Liver (tissue), 9 donors: ENCODE measurements around the gene ZNF836. TPM values are rescaled to one million over a fixed set of nuclear protein-coding genes. Genes with fewer than 3 reads are reported as not detected.
A peak's percentile ranks its signal among the peaks of the same experiment; 100 is the strongest.

Experiments
- DNase-seq: peaks from one replicate; pipeline ENCODE4 v3.0.0-alpha.2; 2017; ENCODE audit warnings: low spot score
- H3K27ac ChIP-seq, 2 donors: one replicate each; pipeline ENCODE4 v1.7.0; 2013; ENCODE audit warnings: inconsistent platforms in 2 of 2, low read length in 2 of 2, control low read depth in 1 of 2, low read depth in 1 of 2, mild to moderate bottlenecking in 1 of 2
- H3K27me3 ChIP-seq, 4 donors: one replicate each; pipeline versions ENCODE4 v1.6.1 to v1.7.0; 2013; ENCODE audit warnings: low read length in 3 of 4, inconsistent platforms in 1 of 4, mild to moderate bottlenecking in 1 of 4, moderate library complexity in 1 of 4; ENCODE audit not compliant: control insufficient read depth in 4 of 4, insufficient read depth in 4 of 4
- H3K36me3 ChIP-seq, 4 donors: one replicate each; pipeline versions ENCODE4 v1.6.1 to v1.7.0; 2013; ENCODE audit warnings: low read length in 3 of 4, mild to moderate bottlenecking in 3 of 4, low read depth in 1 of 4, moderate library complexity in 1 of 4; ENCODE audit not compliant: control insufficient read depth in 4 of 4, insufficient read depth in 3 of 4
- H3K4me1 ChIP-seq, 4 donors: one replicate each; pipeline versions ENCODE4 v1.6.1 to v1.7.0; 2013; ENCODE audit warnings: low read length in 3 of 4, mild to moderate bottlenecking in 3 of 4, moderate library complexity in 1 of 4; ENCODE audit not compliant: control insufficient read depth in 4 of 4, insufficient read depth in 4 of 4
- H3K4me3 ChIP-seq, 3 donors: one replicate each; pipeline versions ENCODE4 v1.6.1 to v1.7.0; 2013; ENCODE audit warnings: low read length in 3 of 3, control low read depth in 1 of 3, low read depth in 1 of 3, mild to moderate bottlenecking in 1 of 3
- H3K9ac ChIP-seq, 2 donors: one replicate each; pipeline ENCODE4 v1.7.0; 2013; ENCODE audit warnings: low read length in 2 of 2, mild to moderate bottlenecking in 2 of 2, moderate library complexity in 2 of 2, control low read depth in 1 of 2, low read depth in 1 of 2
- H3K9me3 ChIP-seq, 4 donors: one replicate each; pipeline versions ENCODE4 v1.6.1 to v1.7.0; 2013; ENCODE audit warnings: low read length in 3 of 4; ENCODE audit not compliant: control insufficient read depth in 4 of 4
- EGR1 ChIP-seq, 2 donors: IDR thresholded peaks; 2 replicates each; pipeline ENCODE4 v1.6.1; 2016 to 2018; ENCODE audit warnings: antibody characterized with exemption in 2 of 2, low read depth in 2 of 2
- FOXA1 ChIP-seq: IDR thresholded peaks from 2 replicates; pipeline ENCODE4 v1.6.1; 2016; ENCODE audit warnings: antibody characterized with exemption
- FOXA2 ChIP-seq: IDR thresholded peaks from 2 replicates; pipeline ENCODE4 v1.6.1; 2016; ENCODE audit warnings: antibody characterized with exemption
- GABPA ChIP-seq, 2 donors: IDR thresholded peaks in 1 of 2; conservative IDR thresholded peaks in 1 of 2; 2 replicates each; pipeline ENCODE4 v1.6.1; 2016; ENCODE audit warnings: antibody characterized with exemption in 2 of 2, mild to moderate bottlenecking in 1 of 2, moderate library complexity in 1 of 2
- HNF4A ChIP-seq, 2 donors: conservative IDR thresholded peaks; 2 replicates each; pipeline ENCODE4 v1.6.1; 2016; ENCODE audit warnings: antibody characterized with exemption in 2 of 2, mild to moderate bottlenecking in 2 of 2
- HNF4G ChIP-seq: IDR thresholded peaks from 2 replicates; pipeline ENCODE4 v1.6.1; 2016; ENCODE audit warnings: antibody characterized with exemption
- JUND ChIP-seq, 2 donors: IDR thresholded peaks; 2 replicates each; pipeline ENCODE4 v1.6.1; 2016; ENCODE audit warnings: antibody characterized with exemption in 2 of 2
- NR2F2 ChIP-seq: IDR thresholded peaks from 2 replicates; pipeline ENCODE4 v1.6.1; 2016; ENCODE audit warnings: antibody characterized with exemption
- RAD21 ChIP-seq, 2 donors: IDR thresholded peaks; 2 replicates each; pipeline ENCODE4 v1.6.1; 2016; ENCODE audit warnings: antibody characterized with exemption in 2 of 2, mild to moderate bottlenecking in 2 of 2
- RXRA ChIP-seq, 2 donors: IDR thresholded peaks; 2 replicates each; pipeline ENCODE4 v1.6.1; 2017 to 2018; ENCODE audit warnings: antibody characterized with exemption in 2 of 2, mild to moderate bottlenecking in 1 of 2
- SP1 ChIP-seq: IDR thresholded peaks from 2 replicates; pipeline ENCODE4 v1.6.1; 2018; ENCODE audit warnings: antibody characterized with exemption, mild to moderate bottlenecking
- TAF1 ChIP-seq: conservative IDR thresholded peaks from 2 replicates; pipeline ENCODE4 v1.6.1; 2016; ENCODE audit warnings: antibody characterized with exemption, mild to moderate bottlenecking
- YY1 ChIP-seq: IDR thresholded peaks from 2 replicates; pipeline ENCODE4 v1.6.1; 2016; ENCODE audit warnings: antibody characterized with exemption, mild to moderate bottlenecking
- WGBS: extraction: QIAGEN DNeasy Blood & Tissue Kit; methylation state at CpG from one replicate; pipeline ENCODE4 v1.1.7; 2013; 5-methylcytosine and 5-hydroxymethylcytosine counted together
- polyA plus RNA-seq, 2 donors: library from polyadenylated mRNA; stranded (reverse) in 1 of 2; unstranded in 1 of 2; fragments of 200-250 nt in 1 of 2; fragments of >200 nt in 1 of 2; fragmentation: Nextera tagmentation in 1 of 2; extraction: Ambion mirVana in 1 of 2; gene quantifications; one replicate each; pipeline versions ENCODE4 v1.2.1 to v1.2.3, GENCODE V29; 2013 to 2015
- total RNA-seq, 2 donors: library from RNA; depleted of rRNA; stranded (reverse); fragments of >200 nt; gene quantifications; one replicate each; pipeline ENCODE4 v1.2.3, GENCODE V29; 2014
- TF ChIP-seq, protein P1 (sequence below): fragments of 150-350 bp; IDR thresholded peaks from 2 replicates; pipeline ENCODE4 v1.5.1; 2017; ENCODE audit warnings: improper control_type of control experiment, low read depth, low read length; ENCODE audit not compliant: missing input control
- TF ChIP-seq, protein P2 (sequence below): IDR thresholded peaks from 2 replicates; pipeline ENCODE4 v1.6.1; 2016; ENCODE audit warnings: antibody characterized with exemption
- TF ChIP-seq, protein P3 (sequence below): IDR thresholded peaks from 2 replicates; pipeline ENCODE4 v1.6.1; 2016; ENCODE audit warnings: antibody characterized with exemption, mild to moderate bottlenecking
- TF ChIP-seq, protein P4 (sequence below): IDR thresholded peaks from 2 replicates; pipeline ENCODE4 v1.6.1; 2016; ENCODE audit warnings: antibody characterized with exemption
- TF ChIP-seq, protein P5 (sequence below): IDR thresholded peaks from 2 replicates; pipeline ENCODE4 v1.6.1; 2016; ENCODE audit warnings: antibody characterized with exemption
- donor health status: healthy.
- donor health status: healthy.
- donor health status: healthy.
- donor health status: healthy.
- donor health status: healthy.

Gene ZNF836
- total and polyA plus RNA-seq, 4 donors: 0.85 to 3.1 (median 1.8) TPM

DNA sequence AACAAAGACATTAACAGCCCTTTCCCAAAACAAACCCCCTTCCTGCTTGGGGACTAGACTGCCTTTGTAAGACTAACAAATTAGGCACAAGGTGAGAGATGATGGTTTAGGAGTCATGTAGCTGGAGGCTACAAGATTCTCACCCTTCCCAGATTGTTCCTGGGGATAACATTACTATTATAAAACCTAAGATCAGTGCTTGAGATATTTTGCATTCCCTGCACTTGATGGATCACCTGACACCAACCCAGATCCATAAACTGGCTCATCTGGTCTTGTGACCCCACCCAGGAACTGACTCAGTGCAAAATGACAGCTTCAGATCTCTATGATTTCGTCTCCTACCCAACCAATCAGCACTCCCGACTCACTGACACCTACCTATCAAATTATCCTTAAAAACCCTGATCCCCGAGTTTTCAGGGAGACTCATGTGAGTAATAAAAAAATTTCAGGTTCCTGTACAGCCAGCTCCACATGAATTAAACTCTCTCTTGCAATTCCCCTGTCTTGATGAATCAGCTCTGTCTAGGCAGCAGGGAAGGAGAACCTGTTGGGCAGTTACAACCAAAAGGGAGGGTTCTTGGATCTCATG is 29.3 kb downstream of the ZNF836 start:
- DNase-seq: no peak
- 81% methylated on average over 3 of the region's 3 CpGs for WGBS
- Histone ChIP-seq H3K36me3 (peaks cover 0 to 1% (median 0%) of the 10 kb centered on the region in 4 donors), H3K4me3 (peak overlapping the region in 1 of 3 donors; percentile 25), H3K9ac (no peak overlapping the region), H3K4me1 (peaks cover 0 to 22% (median 11%) of the 10 kb centered on the region in 4 donors), H3K27me3 (no peaks in the 10 kb centered on the region), H3K27ac (no peak overlapping the region), H3K9me3 (peaks cover 10 to 37% (median 20%) of the 10 kb centered on the region in 4 donors)
- TF ChIP-seq, protein P1, sequence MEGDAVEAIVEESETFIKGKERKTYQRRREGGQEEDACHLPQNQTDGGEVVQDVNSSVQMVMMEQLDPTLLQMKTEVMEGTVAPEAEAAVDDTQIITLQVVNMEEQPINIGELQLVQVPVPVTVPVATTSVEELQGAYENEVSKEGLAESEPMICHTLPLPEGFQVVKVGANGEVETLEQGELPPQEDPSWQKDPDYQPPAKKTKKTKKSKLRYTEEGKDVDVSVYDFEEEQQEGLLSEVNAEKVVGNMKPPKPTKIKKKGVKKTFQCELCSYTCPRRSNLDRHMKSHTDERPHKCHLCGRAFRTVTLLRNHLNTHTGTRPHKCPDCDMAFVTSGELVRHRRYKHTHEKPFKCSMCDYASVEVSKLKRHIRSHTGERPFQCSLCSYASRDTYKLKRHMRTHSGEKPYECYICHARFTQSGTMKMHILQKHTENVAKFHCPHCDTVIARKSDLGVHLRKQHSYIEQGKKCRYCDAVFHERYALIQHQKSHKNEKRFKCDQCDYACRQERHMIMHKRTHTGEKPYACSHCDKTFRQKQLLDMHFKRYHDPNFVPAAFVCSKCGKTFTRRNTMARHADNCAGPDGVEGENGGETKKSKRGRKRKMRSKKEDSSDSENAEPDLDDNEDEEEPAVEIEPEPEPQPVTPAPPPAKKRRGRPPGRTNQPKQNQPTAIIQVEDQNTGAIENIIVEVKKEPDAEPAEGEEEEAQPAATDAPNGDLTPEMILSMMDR: no peak
- TF ChIP-seq HNF4A (conservative IDR thresholded peaks at IDR 0.05) (no peak), EGR1 (IDR thresholded peaks at IDR 0.05; ENCODE audit: low read depth in 2 of 2) (no peak), TAF1 (no peak), YY1 (no peak), JUND (IDR thresholded peaks at IDR 0.05) (no peak), NR2F2 (no peak), HNF4G (no peak), RXRA (IDR thresholded peaks at IDR 0.05) (no peak), SP1 (no peak), FOXA1 (no peak), GABPA (IDR thresholded peaks at IDR 0.05 in 1 of 2, conservative IDR thresholded peaks at IDR 0.05 in 1 of 2) (no peak), FOXA2 (no peak), RAD21 (IDR thresholded peaks at IDR 0.05) (no peak)
- TF ChIP-seq, protein P2, sequence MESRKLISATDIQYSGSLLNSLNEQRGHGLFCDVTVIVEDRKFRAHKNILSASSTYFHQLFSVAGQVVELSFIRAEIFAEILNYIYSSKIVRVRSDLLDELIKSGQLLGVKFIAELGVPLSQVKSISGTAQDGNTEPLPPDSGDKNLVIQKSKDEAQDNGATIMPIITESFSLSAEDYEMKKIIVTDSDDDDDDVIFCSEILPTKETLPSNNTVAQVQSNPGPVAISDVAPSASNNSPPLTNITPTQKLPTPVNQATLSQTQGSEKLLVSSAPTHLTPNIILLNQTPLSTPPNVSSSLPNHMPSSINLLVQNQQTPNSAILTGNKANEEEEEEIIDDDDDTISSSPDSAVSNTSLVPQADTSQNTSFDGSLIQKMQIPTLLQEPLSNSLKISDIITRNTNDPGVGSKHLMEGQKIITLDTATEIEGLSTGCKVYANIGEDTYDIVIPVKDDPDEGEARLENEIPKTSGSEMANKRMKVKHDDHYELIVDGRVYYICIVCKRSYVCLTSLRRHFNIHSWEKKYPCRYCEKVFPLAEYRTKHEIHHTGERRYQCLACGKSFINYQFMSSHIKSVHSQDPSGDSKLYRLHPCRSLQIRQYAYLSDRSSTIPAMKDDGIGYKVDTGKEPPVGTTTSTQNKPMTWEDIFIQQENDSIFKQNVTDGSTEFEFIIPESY: no peak
- TF ChIP-seq, protein P3, sequence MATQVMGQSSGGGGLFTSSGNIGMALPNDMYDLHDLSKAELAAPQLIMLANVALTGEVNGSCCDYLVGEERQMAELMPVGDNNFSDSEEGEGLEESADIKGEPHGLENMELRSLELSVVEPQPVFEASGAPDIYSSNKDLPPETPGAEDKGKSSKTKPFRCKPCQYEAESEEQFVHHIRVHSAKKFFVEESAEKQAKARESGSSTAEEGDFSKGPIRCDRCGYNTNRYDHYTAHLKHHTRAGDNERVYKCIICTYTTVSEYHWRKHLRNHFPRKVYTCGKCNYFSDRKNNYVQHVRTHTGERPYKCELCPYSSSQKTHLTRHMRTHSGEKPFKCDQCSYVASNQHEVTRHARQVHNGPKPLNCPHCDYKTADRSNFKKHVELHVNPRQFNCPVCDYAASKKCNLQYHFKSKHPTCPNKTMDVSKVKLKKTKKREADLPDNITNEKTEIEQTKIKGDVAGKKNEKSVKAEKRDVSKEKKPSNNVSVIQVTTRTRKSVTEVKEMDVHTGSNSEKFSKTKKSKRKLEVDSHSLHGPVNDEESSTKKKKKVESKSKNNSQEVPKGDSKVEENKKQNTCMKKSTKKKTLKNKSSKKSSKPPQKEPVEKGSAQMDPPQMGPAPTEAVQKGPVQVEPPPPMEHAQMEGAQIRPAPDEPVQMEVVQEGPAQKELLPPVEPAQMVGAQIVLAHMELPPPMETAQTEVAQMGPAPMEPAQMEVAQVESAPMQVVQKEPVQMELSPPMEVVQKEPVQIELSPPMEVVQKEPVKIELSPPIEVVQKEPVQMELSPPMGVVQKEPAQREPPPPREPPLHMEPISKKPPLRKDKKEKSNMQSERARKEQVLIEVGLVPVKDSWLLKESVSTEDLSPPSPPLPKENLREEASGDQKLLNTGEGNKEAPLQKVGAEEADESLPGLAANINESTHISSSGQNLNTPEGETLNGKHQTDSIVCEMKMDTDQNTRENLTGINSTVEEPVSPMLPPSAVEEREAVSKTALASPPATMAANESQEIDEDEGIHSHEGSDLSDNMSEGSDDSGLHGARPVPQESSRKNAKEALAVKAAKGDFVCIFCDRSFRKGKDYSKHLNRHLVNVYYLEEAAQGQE: no peak
- TF ChIP-seq, protein P4, sequence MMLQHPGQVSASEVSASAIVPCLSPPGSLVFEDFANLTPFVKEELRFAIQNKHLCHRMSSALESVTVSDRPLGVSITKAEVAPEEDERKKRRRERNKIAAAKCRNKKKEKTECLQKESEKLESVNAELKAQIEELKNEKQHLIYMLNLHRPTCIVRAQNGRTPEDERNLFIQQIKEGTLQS: no peak
- TF ChIP-seq, protein P5, sequence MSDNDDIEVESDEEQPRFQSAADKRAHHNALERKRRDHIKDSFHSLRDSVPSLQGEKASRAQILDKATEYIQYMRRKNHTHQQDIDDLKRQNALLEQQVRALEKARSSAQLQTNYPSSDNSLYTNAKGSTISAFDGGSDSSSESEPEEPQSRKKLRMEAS: no peak
